DMS79 treated with DMSO at 0.1 percent for 48 hours (cell line): Measurements from ENCODE around the gene SYNC.
A peak's percentile ranks its signal among the peaks of the same experiment; 100 is the strongest.
"Not testable (repeated sequence)": the region's sequence is repeated elsewhere in the genome, so short reads cannot be mapped to it uniquely, and the experiment has no call there.

Experiments
- DNase-seq: peaks from one replicate; lab custom pipeline; 2025; lab: John Stamatoyannopoulos, UW

The SYNC gene

DNA sequence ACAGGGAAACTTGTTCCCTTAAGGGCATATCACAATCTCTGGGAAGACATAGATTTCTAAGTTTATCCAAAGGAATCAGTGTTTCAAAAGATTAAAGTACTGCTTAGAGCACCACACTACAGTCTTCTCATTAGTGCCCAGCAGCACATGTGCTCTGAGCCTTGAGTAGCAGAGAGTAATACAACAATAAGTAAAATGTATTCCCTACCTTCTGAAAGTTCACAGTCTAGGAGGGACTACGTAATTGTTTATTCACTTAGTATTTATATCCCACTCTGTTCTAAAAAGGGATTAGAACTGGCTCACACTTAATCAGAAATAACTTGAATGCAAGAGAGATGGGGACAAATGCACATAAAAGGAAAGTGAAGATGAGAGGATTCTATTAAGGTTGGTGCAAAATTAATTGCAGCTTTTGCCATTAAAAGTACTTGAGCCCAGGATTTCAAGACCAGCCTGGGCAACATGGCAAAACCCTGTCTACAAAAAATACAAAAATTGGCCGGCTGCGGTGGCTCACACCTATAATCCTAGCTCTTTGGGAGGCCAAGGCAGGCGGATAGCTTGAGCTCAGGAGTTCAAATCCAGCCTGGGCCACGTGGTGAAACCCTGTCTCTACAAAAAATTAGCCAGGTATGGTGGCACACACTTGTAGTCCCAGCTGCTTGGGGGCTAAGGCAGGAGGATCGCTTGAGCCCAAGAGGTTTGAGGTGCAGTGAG lies 9.0 kb downstream of the SYNC start:
- DNase-seq, result no peak

DNA sequence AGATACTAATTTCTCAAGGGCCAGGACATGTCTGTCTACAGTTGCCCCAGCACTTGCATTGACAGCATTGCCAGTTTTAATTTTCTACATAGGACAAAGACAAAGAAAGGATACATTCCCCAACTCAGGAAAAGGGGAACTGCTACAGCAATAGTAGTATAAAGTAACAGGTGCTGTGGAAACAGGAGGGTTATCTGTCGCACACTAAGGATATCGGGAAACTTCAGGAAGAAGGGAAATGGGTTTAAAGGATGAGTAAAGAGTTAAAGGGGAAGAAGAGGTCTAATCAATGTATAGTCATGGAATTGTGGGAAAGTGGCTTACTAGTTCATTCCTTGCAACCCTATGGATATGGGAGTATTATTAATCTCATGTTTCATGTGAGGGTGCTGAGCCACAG lies 16.2 kb downstream of the SYNC start:
- DNase-seq, result no peak

DNA sequence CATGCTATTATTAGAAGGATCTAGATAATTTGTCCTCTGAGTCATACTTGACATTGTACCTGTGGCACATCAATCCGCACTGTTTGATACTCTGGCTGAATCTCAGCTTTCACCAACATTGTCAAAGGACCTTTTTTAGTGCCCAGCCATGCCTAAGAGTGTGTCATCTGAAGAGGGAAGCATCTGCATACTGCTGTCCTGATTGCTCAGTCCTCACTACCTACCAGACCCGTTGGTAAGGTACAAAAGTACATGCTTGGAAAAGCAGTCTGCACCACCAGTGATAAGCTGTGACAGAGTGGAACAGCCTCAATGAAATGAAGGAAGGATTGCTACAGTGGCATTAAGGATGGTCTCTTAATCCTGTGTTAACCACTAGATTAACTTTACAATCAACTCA lies 17.1 kb downstream of the SYNC start:
- no peak for DNase-seq

DNA sequence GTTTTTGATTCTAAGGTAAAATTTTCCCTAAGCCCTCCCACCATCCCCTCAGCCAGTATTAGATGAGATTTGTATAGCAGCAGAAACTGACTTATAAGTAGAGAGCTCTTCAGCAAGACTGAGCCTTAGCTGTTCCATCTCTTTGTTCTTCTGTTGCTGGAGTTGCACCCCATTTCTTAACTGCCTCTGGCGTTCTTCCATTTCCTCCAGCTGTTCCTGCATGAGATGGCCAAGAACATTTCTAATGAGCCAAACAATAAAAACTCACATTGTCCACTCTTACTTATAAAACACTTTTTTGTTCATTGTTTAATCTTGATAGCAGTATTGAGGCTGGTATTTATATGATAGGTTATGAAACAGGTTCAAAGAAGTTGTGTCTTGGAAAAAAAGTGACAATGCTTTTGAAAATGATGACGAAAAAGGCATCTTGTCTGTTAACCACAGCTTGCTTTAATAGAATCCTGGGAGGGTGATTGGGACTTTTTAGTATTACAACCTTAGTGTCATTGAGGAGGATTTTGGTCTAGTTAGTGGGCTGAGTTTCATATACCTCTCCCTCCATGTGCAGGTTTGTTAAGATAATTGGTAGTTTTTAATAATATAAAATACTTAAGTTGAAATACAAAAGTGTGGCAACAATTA lies 18.3 kb downstream of the SYNC start:
- no peak for DNase-seq

DNA sequence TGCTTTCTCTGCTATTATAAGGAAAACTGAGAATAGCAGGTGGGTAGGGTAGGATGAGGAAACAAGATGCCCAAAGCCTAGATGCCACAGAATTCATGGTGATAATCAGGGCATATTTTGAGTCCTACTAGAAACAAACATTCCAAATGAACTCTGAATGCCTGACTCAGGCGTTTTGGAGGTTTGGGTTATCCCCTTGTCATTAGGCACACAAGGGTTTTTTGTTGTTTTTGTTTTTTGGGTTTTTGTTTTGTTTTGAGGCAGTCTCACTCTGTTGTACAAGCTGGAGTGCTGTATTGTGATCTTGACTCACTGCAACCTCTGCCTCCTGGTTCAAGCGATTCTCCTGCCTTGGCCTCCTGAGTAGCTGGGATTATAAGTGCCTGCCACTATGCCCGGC lies 19.2 kb downstream of the SYNC start:
- no peak for DNase-seq

DNA sequence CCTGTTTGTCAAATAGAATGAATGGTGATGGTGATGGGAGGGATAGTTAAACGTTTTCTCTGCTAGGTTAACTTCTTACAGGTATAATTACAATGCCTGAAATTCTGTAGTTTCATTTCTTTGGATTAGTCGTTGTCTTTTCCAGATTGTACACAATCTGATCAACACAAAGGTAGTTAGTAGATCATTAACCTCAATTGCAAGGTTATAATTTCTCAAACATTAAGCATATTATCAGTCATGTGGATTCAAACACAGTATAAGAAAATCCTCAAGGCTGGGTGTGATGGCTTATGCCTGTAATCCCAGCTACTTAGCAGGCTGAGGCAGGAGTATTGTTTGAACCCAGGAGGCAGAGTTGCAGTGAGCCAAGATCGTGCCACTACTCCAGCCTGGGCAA lies 20.6 kb downstream of the SYNC start:
- DNase-seq, result no peak

DNA sequence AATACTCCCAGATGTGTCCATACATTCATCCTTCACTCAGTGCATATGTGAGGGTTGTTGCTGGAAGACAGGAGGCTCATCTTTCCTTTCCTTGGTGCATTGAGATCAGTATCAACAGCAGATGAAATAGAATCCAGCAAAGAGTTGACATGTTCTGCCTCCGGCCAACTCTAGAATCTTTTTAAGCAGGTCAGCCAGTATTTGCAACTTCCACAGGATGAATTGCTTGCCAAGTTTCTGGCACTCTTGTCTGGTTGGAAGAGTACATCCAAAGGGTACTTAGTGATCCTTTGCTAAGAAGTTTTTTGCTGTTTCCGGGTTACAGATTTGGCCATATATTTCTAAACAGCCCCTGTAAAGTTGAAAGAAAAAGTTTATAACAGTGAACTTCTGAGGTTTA lies 21.1 kb downstream of the SYNC start:
- DNase-seq, result no peak

DNA sequence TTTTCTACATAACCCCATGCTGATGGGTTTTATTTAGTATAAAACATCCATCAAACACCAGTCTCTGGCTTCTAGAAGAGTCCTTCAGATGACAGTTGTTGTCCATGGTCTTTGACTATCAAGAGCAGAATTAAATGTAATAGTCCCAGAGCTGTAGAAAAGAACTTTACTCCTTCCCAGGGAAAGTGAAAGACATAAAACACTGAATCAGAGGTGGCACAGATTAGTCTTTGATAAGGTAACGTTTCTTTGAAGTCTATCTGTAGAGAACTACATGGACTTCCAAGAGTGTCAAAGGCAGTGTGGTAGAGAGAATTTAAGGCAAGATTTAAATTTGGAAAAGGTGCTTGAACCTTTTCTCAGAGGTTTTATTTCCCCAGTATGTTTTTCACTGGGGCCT lies 21.9 kb downstream of the SYNC start:
- DNase-seq, result no peak

DNA sequence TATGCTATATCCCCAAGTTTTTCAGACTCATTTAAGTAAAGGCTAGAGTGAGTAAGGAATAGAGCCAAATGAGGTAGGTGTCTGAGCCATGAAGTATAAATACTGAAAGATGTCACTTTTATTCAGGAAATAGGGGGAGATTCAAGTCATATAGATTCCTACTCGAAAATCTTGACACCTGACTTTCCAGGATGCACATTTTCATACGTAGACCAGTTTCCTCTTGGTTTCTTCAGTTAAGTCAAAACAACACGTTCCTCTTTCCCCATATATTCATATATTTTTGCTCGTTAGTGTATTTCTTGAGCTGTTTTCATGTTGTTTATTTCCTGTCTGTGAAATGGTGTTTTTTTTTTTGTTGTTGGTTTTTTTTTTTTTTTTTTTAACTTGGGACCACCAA lies 22.6 kb downstream of the SYNC start:
- DNase-seq, result not testable (repeated sequence)

DNA sequence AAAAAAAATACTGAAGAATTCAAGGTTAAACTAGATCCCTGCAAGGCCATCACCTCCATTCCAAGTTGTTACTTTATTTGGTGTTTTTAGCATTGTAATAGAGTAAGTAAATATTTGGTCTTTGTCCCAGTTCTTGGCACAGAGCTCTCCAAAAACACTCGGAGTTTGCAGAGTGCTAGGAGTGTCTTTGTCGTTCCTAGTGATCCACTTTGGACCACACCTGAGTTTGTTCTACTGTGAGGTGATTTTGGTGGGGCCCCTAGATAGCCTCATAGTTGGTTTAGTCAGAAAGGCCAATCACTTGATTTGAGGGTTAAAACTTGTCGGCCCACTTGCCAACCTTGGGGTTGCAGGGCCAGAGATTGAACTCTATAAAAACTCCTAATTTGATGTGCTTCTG lies 25.6 kb downstream of the SYNC start:
- DNase-seq, result no peak

DNA sequence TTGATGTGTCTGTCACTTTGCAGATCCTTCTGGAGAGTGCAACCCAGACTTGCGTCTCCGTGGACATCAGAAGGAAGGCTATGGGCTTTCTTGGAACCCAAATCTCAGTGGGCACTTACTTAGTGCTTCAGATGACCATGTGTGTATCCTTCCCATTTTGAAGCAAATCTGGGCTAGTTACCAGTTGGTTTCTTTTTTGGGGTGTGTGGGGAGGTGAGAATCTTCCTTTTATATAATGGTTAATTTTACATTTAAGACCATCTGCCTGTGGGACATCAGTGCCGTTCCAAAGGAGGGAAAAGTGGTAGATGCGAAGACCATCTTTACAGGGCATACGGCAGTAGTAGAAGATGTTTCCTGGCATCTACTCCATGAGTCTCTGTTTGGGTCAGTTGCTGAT lies 33.9 kb downstream of the SYNC start:
- DNase-seq, result not testable (repeated sequence)

DNA sequence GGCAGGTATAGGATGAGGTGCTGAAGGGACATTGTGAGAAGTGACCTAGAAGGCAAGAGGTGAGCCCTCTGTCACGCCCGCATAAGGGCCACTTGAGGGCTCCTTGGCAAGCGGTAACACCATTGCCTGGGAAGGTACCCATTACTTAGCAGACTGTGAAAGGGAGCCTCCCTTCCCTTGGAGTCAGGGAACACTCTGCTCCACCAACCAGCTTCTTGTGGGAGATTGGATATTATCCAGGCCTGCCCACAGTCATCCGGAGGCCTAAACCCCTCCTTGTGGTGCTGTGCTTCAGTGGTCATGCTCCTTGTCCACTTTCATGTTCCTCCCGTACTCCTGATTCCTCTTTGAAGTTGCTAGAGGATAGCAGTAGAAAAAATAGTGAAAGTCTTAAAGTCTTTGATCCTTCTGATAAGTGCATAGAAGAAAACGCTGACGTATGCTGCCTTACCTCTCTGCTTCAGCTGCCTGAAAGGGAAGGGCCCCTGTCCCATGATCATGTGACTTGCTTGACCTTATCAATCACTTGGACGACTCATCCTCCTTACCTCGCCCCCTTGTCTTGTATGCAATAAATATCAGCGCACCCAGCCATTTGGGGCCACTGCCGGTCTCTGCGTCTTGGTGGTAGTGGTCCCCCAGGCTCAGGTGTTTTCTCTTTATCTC lies 35.5 kb downstream of the SYNC start:
- DNase-seq, result peak; percentile 21

DNA sequence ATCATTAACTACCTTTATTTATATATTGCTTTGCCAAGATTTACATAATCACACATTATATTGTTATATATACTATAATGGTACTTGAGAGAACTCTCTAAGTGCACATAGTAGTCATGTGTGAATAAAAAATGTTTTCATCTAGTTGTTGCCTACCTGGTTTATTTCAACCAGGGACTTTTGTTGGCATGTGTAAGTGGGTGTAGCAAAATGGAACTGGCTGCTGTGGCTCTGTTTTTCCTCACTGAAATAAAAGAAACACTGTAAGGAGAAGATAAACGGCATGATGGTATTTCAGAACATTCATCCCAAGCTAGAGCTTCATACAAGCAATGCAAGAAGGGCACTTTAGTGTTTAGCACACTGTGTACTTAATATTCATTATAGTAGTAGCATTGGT lies 36.7 kb downstream of the SYNC start:
- DNase-seq, result no peak

DNA sequence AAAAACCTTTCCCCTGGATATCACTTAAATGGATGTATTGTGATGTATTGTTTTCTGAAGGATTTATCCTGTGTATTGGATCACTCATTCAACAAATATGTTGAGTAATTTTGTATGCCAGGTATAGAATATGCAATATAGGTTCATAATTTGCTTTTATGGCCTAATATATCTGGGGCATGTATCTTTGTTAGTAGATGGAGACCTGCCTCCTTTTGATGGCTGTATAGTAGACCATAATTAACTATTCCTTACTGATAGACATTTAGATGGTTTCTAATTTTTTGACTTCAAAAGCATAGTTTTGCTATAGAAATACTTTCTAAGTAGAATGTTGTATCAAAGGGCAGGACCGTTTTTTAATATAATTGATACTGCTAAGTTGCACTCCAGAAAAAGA lies 43.0 kb downstream of the SYNC start:
- no peak for DNase-seq

DNA sequence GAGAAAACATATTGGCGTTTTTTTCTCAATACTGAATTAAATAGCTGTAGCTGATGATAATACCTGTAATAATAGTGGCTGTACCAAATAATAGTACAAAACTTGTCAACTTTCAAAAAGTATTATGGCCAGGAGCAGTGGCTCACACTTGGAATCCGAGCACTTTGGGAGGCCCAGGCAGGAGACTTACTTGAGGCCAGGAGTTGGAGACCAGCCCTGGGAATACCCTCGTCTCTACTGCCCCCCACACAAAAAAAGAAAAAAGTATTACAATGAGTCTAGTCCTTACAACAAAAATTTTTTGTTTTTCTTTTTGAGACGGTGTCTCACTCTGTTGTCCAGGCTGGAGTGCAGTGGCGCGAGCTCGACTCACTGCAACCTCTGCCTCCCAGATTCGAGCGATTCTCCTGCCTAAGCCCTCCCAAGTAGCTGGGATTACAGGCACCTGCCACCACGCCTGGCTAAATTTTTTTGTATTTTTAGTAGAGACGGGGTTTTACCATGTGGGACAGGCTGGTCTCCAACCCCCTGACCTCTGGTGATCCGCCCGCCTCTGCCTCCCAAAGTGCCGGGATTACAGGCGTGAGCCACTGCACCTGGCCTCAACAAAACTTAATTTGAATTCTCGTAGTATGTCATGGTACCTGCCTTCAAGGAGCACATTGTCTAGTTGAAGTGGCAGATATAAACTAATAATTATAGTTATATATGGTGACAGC lies 50.2 kb downstream of the SYNC start:
- no peak for DNase-seq

DNA sequence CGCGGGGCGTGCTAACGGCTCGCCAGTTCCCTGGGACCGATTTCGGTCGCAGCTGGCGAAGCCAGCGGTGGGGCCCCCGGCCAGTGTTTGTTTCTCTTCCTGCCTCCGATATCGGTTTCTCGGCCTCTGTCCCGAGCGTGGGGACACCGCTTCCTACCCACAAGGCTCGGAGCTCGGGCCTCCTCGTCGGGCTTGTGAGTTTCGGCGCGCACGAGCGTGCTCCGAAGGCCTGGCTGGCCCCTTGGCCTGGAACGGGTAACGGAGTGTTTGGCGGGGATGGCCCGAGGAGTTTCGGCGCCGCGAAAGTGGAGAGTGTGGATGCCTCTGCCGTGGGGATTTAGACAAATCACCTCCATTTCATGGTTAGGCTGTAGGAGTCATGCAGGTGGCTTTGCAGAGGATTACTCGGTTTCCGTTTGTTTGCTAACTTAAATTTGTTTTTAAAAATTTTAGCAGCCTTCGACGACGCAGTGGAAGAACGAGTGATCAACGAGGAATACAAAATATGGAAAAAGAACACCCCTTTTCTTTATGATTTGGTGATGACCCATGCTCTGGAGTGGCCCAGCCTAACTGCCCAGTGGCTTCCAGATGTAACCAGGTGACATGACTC lies 51.0 kb downstream of the SYNC start:
- DNase-seq, result no peak

DNA sequence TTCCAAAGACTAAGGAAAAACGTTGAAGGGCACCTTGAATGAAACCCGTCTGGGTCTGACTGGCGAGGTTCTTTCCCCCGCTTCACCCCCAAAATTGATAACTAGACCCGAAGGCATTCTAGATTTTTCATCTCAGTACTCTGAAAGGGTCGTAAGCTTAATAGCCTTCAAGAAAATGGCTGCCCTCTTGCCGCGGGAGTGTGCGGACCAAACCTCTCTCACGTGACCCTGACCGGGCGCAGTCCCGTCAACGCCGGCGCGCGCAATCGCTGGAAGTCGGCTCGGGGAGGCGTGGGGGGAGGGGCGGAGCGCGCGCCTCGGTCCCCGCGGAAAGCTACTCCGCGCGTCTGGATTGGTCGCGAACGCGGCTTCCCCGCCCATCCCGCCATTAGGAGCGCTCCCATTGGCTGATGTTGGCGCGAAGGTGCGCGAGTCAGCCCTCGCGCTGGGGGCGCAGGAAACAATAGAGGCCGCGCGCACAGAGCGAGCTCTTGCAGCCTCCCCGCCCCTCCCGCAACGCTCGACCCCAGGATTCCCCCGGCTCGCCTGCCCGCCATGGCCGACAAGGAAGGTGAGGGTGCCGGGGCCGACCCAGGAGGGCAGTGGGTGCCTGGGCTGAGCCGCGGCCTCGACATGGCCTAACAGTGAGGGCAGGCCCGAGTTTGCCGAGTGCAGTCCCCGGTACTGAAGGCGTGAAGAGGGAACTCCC lies 51.7 kb downstream of the SYNC start, which contains the start of gene RBBP4:
Gene RBBP4, plus strand, starts transcription at position 457 of the 709 bp plus-strand sequence. Its CDS starts 99 bp downstream, at position 556.
- peak; percentile 97 for DNase-seq

DNA sequence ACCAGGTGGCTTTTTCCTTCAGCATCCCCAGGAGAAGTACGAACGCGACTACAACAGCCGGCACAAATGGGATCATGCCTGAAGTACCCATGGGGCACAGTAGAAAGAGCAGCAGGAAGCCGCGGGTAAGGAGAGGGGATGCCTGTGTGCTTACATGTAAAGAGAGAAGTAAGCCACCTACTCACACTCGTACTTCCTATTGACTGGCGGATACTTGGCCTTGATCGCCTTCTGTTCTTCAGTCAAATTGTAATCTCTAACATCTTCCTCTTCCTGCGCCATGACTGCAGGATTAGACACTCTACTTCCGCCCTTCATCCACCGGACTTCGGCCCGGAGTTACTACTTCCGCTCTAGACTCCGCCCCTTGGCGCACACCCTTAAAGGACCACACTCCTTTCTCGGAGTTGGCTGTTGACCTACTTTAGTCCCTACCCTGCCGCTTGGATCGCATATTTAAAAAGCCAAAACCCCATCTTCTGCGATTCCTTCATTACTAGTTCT lies 52.3 kb downstream of the SYNC start, which contains the start of gene ZBTB8OS:
Gene ZBTB8OS, minus strand, starts transcription at position 303 of the 504 bp plus-strand sequence. Its CDS starts 21 bp downstream, at position 282.
- peak; percentile 95 for DNase-seq

DNA sequence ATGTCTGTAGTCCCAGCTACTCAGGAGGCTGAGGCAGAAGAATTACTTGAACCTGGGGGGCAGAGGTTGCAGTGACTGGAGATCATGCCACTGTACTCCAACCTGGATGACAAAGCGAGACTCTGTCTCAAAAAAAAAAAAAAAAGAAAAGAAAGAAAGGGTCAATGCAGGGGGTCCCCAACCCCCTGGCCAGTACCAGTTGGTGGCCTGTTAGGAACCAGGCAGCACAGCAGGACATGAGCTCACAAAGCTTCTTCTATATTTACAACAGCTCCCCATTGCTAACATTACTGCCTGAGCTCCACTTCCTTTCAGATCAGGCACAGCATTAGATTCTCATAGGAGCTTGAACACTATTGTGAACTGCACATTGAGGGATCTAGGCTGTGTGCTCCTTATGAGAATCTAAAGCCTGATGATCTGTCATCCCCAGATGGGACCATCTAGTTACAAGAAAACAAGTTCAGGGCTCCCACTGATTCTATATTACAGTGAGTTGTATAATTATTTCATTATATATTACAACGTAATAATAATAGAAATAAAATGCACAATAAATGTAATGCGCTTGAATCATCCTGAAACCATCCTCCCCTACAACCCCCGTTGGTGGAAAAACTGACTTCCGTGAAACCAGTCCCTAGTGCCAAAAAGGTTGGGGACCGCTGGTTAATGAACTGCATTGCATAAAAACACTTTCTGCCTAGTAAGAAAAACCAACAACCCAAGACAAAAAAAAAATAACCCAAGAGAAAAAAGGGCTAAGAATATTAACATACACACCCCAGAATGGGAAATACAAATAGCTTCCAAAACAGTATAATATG lies 55.0 kb downstream of the SYNC start:
- no peak for DNase-seq

DNA sequence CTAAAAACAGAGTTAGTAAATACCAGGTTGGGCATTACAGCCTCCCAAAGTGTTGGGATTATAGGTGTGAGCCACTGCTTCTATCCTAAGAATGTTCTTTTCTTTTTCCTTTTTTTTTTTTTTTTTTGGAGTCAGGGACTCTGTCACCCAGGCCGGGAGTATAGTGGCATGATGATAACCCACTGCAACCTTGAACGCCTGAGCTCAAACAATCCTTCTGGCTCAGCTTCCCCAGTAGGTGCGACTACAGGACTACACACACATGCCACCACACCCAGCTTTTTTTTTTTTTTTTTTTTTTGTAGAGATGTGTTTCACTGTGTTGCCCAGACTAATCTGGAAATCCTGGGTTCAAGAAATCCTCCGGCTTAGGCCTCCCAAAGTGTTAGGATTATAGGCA lies 58.1 kb downstream of the SYNC start:
- no peak for DNase-seq
